Measurements from ENCODE around the gene DMC1.

DMC1 gene

DNA sequence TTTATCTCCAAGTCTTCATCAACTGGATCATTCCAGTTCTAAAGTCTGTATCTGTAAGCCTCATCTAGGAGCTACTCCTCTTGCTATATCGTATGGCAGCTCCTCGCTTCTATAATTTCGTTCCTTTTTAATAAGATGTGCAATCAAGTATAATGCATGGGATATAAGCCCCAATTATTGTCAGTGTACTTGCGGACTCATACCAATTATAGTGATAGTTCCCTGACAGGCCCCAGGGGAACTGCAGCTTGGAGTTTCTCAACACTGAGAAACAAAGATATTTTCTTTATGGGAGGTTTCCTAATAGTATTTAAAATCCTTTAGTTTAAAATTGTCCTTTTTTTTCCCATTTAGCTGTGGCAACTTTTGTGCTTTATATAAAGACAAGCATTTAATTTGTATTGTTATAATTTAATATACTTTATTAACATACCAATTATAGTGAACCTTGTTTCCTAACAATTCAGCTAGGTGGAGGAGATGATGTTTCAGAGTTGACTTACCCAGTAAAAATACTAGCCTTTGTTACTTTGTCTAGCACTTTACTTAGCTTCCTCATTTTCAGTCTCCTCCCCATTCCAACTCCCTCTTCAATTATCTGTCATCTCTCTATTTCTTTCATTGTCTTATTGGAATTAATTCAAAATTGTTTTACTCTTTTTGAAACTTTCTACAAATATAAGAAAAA is 38.6 kb downstream of the DMC1 start:
- Histone ChIP-seq H3K27me3 (no peaks in the 10 kb centered on the region), H3K4me3 (no peak overlapping the region), H3K9me3 (no peaks in the 10 kb centered on the region), H3K4me1 (no peaks in the 10 kb centered on the region), H3K36me3 (no peaks in the 10 kb centered on the region), H3K27ac (no peak overlapping the region)
- no peak for DNase-seq
- TF ChIP-seq CTCF (IDR thresholded peaks at IDR 0.05) = no peak
- intact Hi-C loops (cut with DNase I; ENCODE audit: low total_unique reads) = no loop called here

DNA sequence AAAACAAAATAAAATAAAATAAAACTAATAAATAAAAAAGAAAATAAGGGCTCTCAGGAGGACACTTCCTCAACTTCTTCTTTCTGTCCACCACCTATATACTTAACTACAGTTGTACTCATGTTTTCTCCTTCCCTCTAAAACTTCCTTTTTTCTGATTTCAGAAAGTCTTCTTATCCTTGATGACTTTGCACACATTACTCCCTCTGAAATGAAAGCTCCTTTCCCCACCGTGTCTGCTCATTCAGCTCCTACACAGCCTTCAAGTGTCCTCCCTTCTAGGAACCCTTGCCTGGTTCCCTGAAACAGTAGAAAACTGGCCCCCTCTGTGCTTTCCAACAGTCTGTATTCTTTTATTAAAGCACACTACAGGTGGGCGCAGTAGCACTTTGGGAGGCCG is 45.6 kb downstream of the DMC1 start:
- intact Hi-C loops (cut with DNase I; ENCODE audit: low total_unique reads) = no loop called here

DNA sequence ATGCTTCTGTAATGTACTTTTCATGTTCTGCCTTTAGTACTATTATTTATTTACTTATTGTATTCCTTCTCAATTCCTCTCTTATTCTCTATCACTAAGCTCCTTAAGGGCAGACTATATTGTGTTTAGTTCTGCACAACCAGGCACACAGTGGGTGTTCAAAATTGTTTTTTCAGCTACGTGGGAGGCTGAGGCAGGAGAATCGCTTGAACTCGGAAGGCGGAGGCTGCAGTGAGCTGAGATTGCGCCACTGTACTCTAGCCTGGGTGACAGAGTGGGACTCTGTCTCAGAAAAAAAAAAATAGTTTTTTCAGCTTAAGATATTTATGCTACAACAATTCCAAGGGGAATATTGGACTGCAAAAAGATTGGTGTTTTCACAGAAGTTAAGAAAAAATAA is 46.5 kb downstream of the DMC1 start:
- intact Hi-C loops (cut with DNase I; ENCODE audit: low total_unique reads) = no loop called here
- H3K27me3 ChIP-seq = no peaks in the 10 kb centered on the region
- TF ChIP-seq CTCF (IDR thresholded peaks at IDR 0.05) = no peak
- no peaks in the 10 kb centered on the region for H3K36me3 ChIP-seq
- no peaks in the 10 kb centered on the region for H3K9me3 ChIP-seq
- H3K27ac ChIP-seq = no peak overlapping the region
- H3K4me3 ChIP-seq = no peak overlapping the region
- no peak for DNase-seq
- H3K4me1 ChIP-seq = no peaks in the 10 kb centered on the region

More for the DNA sequence above, 45.6 kb downstream of the DMC1 start:
- H3K27ac ChIP-seq = no peak overlapping the region
- no peaks in the 10 kb centered on the region for H3K4me1 ChIP-seq
- H3K36me3 ChIP-seq = no peaks in the 10 kb centered on the region
- no peaks in the 10 kb centered on the region for H3K27me3 ChIP-seq
- TF ChIP-seq CTCF (IDR thresholded peaks at IDR 0.05) = no peak
- H3K4me3 ChIP-seq = no peak overlapping the region
- DNase-seq = no peak
- no peaks in the 10 kb centered on the region for H3K9me3 ChIP-seq

DNA sequence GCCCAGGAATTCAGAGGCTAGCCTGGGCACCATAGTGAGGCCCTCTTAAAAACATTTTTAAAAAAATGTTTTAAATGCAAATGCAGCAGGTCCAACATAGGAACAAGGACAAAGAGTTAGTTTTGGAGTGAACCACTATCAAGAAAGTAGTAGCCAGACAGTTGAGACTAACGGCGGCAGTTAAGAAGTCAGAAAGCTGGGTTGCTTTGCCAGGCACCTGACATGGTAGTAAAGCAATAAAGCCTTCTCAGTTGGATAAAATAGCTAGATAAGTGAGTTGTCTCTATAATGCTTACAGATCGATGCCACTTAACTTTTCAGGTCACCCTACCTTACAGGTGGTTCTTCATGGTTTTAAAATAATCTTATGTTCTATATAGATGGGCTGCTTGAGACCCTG is 47.0 kb downstream of the DMC1 start:
- TF ChIP-seq CTCF (IDR thresholded peaks at IDR 0.05) = no peak
- no peak for DNase-seq
- no peaks in the 10 kb centered on the region for H3K27me3 ChIP-seq
- no peak overlapping the region for H3K27ac ChIP-seq
- H3K36me3 ChIP-seq = no peaks in the 10 kb centered on the region
- intact Hi-C loops (cut with DNase I; ENCODE audit: low total_unique reads) = no loop called here
- no peak overlapping the region for H3K4me3 ChIP-seq
- no peaks in the 10 kb centered on the region for H3K9me3 ChIP-seq
- no peaks in the 10 kb centered on the region for H3K4me1 ChIP-seq

DNA sequence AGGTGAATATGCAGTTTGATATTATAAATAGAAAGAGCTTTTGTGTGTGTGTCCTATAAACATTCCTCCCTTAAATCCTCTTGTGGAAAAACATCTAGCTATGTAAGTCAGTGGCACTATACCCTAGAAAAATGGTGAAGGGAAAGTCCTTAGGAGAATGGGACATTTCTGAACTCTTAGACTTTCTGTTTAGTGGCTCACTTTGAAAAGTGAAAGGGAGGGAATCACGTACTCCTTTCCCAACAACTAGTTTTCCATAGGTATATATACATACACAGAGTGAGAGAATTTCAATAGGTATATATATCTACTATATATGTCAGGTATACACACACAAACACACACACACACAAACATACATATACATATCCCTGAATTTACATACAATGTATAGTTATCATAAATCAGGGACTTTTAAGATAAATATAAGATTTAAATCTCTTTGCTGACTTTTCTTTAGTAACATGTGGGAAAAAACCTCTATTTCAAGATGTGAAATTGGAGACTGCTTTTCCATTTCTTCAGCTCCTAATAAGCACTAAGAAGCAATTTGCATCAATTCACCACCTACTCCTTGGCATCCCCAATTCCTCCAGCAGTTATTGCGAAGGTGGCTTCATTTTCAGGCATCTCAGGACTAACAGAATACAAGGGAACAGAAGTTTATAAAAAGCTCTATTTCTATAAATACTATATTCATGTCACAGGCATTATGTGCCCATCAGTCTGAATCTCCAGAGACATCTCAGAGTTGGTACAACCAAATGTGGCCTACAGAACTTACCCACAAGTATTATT is 50.3 kb downstream of the DMC1 start:
- Histone ChIP-seq H3K4me3 (no peak overlapping the region), H3K36me3 (no peaks in the 10 kb centered on the region), H3K27ac (no peak overlapping the region), H3K4me1 (no peaks in the 10 kb centered on the region), H3K9me3 (no peaks in the 10 kb centered on the region), H3K27me3 (no peaks in the 10 kb centered on the region)
- no peak for TF ChIP-seq CTCF (IDR thresholded peaks at IDR 0.05)
- intact Hi-C loops (cut with DNase I; ENCODE audit: low total_unique reads) = no loop called here
- no peak for DNase-seq

Measured in tibial artery (tissue), 4 donors.